Pancreas (tissue), 10 donors: Measurements from ENCODE around the gene GRM5. TPM values are rescaled to one million over a fixed set of nuclear protein-coding genes. Genes with fewer than 3 reads are reported as not detected.

ENCODE experiments used
- ATAC-seq, 4 donors: fragments of 200-7000 bp; cut with Tn5 transposase; one replicate each; pipeline versions ENCODE4 v1.8.0 to v1.9.1; 2020; ENCODE audit warnings: mild to moderate bottlenecking in 4 of 4, moderate library complexity in 4 of 4
- DNase-seq, 6 donors: peaks; one replicate each; pipeline ENCODE4 v3.0.0-alpha.2; 2020
- FAIRE-seq: peaks from 2 replicates; lab custom pipeline; 2012; peaks lifted over from hg19 to GRCh38; lab: Jason Lieb, UNC
- H3K27ac ChIP-seq, 4 donors: fragments of 200-600 bp; sonication (generic); 1 replicate in 3 of 4; 2 replicates in 1 of 4; pipeline versions ENCODE4 v1.5.0 to v1.8.0; 2020
- H3K27me3 ChIP-seq, 4 donors: fragments of 200-600 bp; one replicate each; pipeline ENCODE4 v1.8.0; 2021
- H3K36me3 ChIP-seq, 3 donors: fragments of 200-600 bp; sonication (generic) in 1 of 3; one replicate each; pipeline versions ENCODE4 v1.5.0 to v1.8.0; 2020 to 2021
- H3K4me1 ChIP-seq, 3 donors: fragments of 200-600 bp; one replicate each; pipeline ENCODE4 v1.8.0; 2021
- H3K4me3 ChIP-seq, 4 donors: fragments of 200-600 bp; sonication (generic) in 2 of 4; one replicate each; pipeline versions ENCODE4 v1.5.0 to v1.8.0; 2020 to 2021
- H3K9me3 ChIP-seq, 4 donors: fragments of 200-600 bp; one replicate each; pipeline ENCODE4 v1.8.0; 2021
- CTCF ChIP-seq, 4 donors: fragments of 200-600 bp; sonication (generic) in 3 of 4; IDR thresholded peaks; one replicate each; pipeline versions ENCODE4 v1.5.0 to v1.8.0; 2021; ENCODE audit warnings: antibody characterized with exemption in 4 of 4
- WGBS, 2 donors: extraction: QIAGEN DNeasy Blood & Tissue Kit; methylation state at CpG; one replicate each; pipeline ENCODE4 v1.1.7; 2013; 5-methylcytosine and 5-hydroxymethylcytosine counted together
- intact Hi-C, 3 donors: fragments of 100-400 bp; cut with DNase I; formaldehyde crosslinking; loops; one replicate each; pipeline versions ENCODE4 v1.11.1 to v1.14.2; 2022
- polyA plus RNA-seq, 2 donors: library from polyadenylated mRNA; stranded (reverse); fragments of 200-250 nt; gene quantifications; one replicate each; pipeline ENCODE4 v1.2.3, GENCODE V29; 2013
- total RNA-seq, 6 donors: library from RNA; stranded (reverse); fragmentation: NEBNext Ultra II Directional in 4 of 6; extraction: Animal tissue kit (Norgen Biotek cat#: 25700) in 4 of 6; gene quantifications; one replicate each; pipeline versions ENCODE4 v1.2.1 to v1.2.4, GENCODE V29; 2021 to 2023
- donor health status: healthy with polysubstance abuse.
- donor health status: DM: no; HTN: no; CAD: no; lungs with moderate emphysema.
- donor health status: DM: no; HTN: no; CAD: no.
- donor health status: control.
- donor health status: control.
- donor health status: Bipolar disorder and iron deficiency.
- donor health status: DM: yes; HTN: yes; CAD: no.
- donor health status: DM: no; HTN: no; CAD: no.
- donor health status: DM: no; HTN: no; CAD: no.
- donor health status: DM: yes; HTN: yes; CAD: no.

The GRM5 gene
- total and polyA plus RNA-seq, 8 donors = 0.02 to 0.06 (median 0.06) TPM; not detected in 5

GRCh38 chr11:88801484-88802123 is 264.2 kb downstream of the GRM5 start:
- DNase-seq = no peak
- intact Hi-C loops = no loop called here
- TF ChIP-seq CTCF (IDR thresholded peaks at IDR 0.05) = no peak
- Histone ChIP-seq H3K27me3 (no peaks in the 10 kb centered on the region), H3K36me3 (no peaks in the 10 kb centered on the region), H3K27ac (no peak overlapping the region), H3K9me3 (peaks cover 0 to 3% (median 0%) of the 10 kb centered on the region in 4 donors), H3K4me1 (no peaks in the 10 kb centered on the region), H3K4me3 (no peak overlapping the region)
- no peak for ATAC-seq
- no peak for FAIRE-seq
- 80 to 82% methylated on average over 2 of the region's 2 CpGs for WGBS, 2 donors

GRCh38 chr11:88799771-88800500 is 265.8 kb downstream of the GRM5 start:
- H3K9me3 ChIP-seq = peaks cover 0 to 3% (median 0%) of the 10 kb centered on the region in 4 donors
- no peaks in the 10 kb centered on the region for H3K27me3 ChIP-seq
- intact Hi-C loops = no loop called here
- no peaks in the 10 kb centered on the region for H3K4me1 ChIP-seq
- no peak for TF ChIP-seq CTCF (IDR thresholded peaks at IDR 0.05)
- H3K27ac ChIP-seq = no peak overlapping the region
- H3K4me3 ChIP-seq = no peak overlapping the region
- ATAC-seq = no peak
- no peaks in the 10 kb centered on the region for H3K36me3 ChIP-seq
- no peak for FAIRE-seq
- WGBS, 2 donors = 14 to 33% methylated on average over 1 of the region's 1 CpG
- no peak for DNase-seq

GRCh38 chr11:88790182-88790581 is 275.6 kb downstream of the GRM5 start:
- no peak overlapping the region for H3K27ac ChIP-seq
- H3K9me3 ChIP-seq = no peaks in the 10 kb centered on the region
- DNase-seq (no peak), ATAC-seq (no peak), FAIRE-seq (no peak)
- H3K4me1 ChIP-seq = no peaks in the 10 kb centered on the region
- H3K4me3 ChIP-seq = no peak overlapping the region
- intact Hi-C loops = no loop called here
- TF ChIP-seq CTCF (IDR thresholded peaks at IDR 0.05) = no peak
- no peaks in the 10 kb centered on the region for H3K36me3 ChIP-seq
- H3K27me3 ChIP-seq = no peaks in the 10 kb centered on the region

- DNase-seq (no peak), ATAC-seq (no peak), FAIRE-seq (no peak)
- TF ChIP-seq CTCF (IDR thresholded peaks at IDR 0.05) = no peak
- no peaks in the 10 kb centered on the region for H3K36me3 ChIP-seq
- intact Hi-C loops = no loop called here
- no peak overlapping the region for H3K4me3 ChIP-seq
- H3K9me3 ChIP-seq = no peaks in the 10 kb centered on the region
- no peaks in the 10 kb centered on the region for H3K4me1 ChIP-seq
- H3K27me3 ChIP-seq = no peaks in the 10 kb centered on the region
- no peak overlapping the region for H3K27ac ChIP-seq
- WGBS, 2 donors = 59 to 63% methylated on average over 4 of the region's 4 CpGs
Observed at GRCh38 chr11:88779577-88779976, 286.2 kb downstream of the GRM5 start.
